ENCODE data around the gene PAX5.

Gene PAX5

GRCh38 chr9:36985769-36986467 is 48.1 kb downstream of the PAX5 start:
- DNase-seq, result no peak

- no peak for DNase-seq
These were observed 48.9 kb downstream of the PAX5 start for GRCh38 chr9:36985061-36985768.

- peak; percentile 14 for DNase-seq
These were observed 53.7 kb downstream of the PAX5 start for GRCh38 chr9:36980148-36980974.

GRCh38 chr9:36976371-36977030 is 57.6 kb downstream of the PAX5 start:
- no peak for DNase-seq

- no peak for DNase-seq
These were observed 59.3 kb downstream of the PAX5 start for GRCh38 chr9:36974731-36975130.

GRCh38 chr9:36971935-36972488 is 62.1 kb downstream of the PAX5 start:
- DNase-seq, result no peak

- DNase-seq, result no peak
These were observed 63.8 kb downstream of the PAX5 start for GRCh38 chr9:36970007-36970888.

GRCh38 chr9:36969216-36969771 is 64.8 kb downstream of the PAX5 start:
- DNase-seq, result no peak

- DNase-seq, result no peak
These were observed 65.4 kb downstream of the PAX5 start for GRCh38 chr9:36968574-36969215.

GRCh38 chr9:36967997-36968396 is 66.1 kb downstream of the PAX5 start:
- no peak for DNase-seq

GRCh38 chr9:36966371-36967097 is 67.5 kb downstream of the PAX5 start:
- no peak for DNase-seq

GRCh38 chr9:36964791-36965190 is 69.3 kb downstream of the PAX5 start:
- no peak for DNase-seq

- DNase-seq, result no peak
These were observed 70.7 kb downstream of the PAX5 start for GRCh38 chr9:36963346-36963745.

GRCh38 chr9:36962691-36963090 is 71.4 kb downstream of the PAX5 start:
- no peak for DNase-seq

GRCh38 chr9:36961561-36962325 is 72.3 kb downstream of the PAX5 start:
- DNase-seq, result no peak

GRCh38 chr9:36961051-36961450 is 73.0 kb downstream of the PAX5 start:
- no peak for DNase-seq

GRCh38 chr9:36960575-36960955 is 73.5 kb downstream of the PAX5 start:
- DNase-seq, result no peak

- DNase-seq, result no peak
These were observed 74.1 kb downstream of the PAX5 start for GRCh38 chr9:36959681-36960574.

Data from NCI-H187 treated with DMSO at 0.1 percent for 48 hours (cell line).